K562 (cell line): ENCODE measurements around the gene WDR3. TPM values are rescaled to one million over a fixed set of nuclear protein-coding genes. Genes with fewer than 3 reads are reported as not detected.

Experiments
- ATF1 ChIP-seq, 2 experiments: fragments of 450-650 bp in 1 of 2; IDR thresholded peaks; 2 replicates each; pipeline ENCODE4 v1.6.1; 2016; ENCODE audit warnings: missing compliant biosample characterization in 1 of 2, missing genetic modification characterization in 1 of 2
- BMI1 ChIP-seq: fragments of 150-350 bp; IDR thresholded peaks from 2 replicates; pipeline ENCODE4 v1.6.1; 2014; ENCODE audit warnings: low read length
- CHD1 ChIP-seq: fragments of 200-600 bp; sonication (generic); IDR thresholded peaks from one replicate; pipeline ENCODE4 v1.6.1; 2012; ENCODE audit warnings: mild to moderate bottlenecking, moderate library complexity, low read length, inconsistent platforms
- GATA2 ChIP-seq: sonication (generic); formaldehyde crosslinking; IDR thresholded peaks from 2 replicates; pipeline ENCODE4 v1.4.0; 2020; ENCODE audit warnings: mild to moderate bottlenecking, missing genetic modification reagents
- HNRNPUL1 ChIP-seq: fragments of 200-400 bp; formaldehyde crosslinking; IDR thresholded peaks from 2 replicates; pipeline ENCODE4 v1.6.1; 2017; ENCODE audit warnings: low read length
- PHF21A ChIP-seq: fragments of 450-650 bp; IDR thresholded peaks from 2 replicates; pipeline ENCODE4 v1.6.1; 2017; ENCODE audit warnings: low read depth, borderline replicate concordance
- RAD21 ChIP-seq, 2 experiments: fragments of 250-450 bp in 1 of 2; fragments of 450-650 bp in 1 of 2; sonication (Bioruptor Pico) in 1 of 2; formaldehyde crosslinking in 1 of 2; IDR thresholded peaks in 1 of 2; conservative IDR thresholded peaks in 1 of 2; 2 replicates each; pipeline versions ENCODE4 v1.4.0 to v1.8.0; 2020 to 2022; ENCODE audit warnings: mild to moderate bottlenecking in 2 of 2, moderate library complexity in 1 of 2
- RBM25 ChIP-seq: fragments of 200-400 bp; formaldehyde crosslinking; IDR thresholded peaks from 2 replicates; pipeline ENCODE4 v1.6.1; 2018; ENCODE audit warnings: low read length, low read depth, moderate library complexity; ENCODE audit not compliant: severe bottlenecking
- REST ChIP-seq, 2 experiments: fragments of 450-650 bp; formaldehyde crosslinking in 1 of 2; IDR thresholded peaks; 2 replicates each; pipeline versions ENCODE4 v1.4.0 to v1.6.1; 2014 to 2020; ENCODE audit warnings: mild to moderate bottlenecking in 2 of 2, borderline replicate concordance in 1 of 2, low read depth in 1 of 2
- SRSF1 ChIP-seq: fragments of 200-400 bp; formaldehyde crosslinking; IDR thresholded peaks from 2 replicates; pipeline ENCODE4 v1.6.1; 2017; ENCODE audit warnings: mild to moderate bottlenecking, low read depth, low read length, moderate library complexity
- TSHZ1 ChIP-seq: fragments of 250-450 bp; sonication (Bioruptor Pico); IDR thresholded peaks from 2 replicates; pipeline ENCODE4 v1.4.0; 2020; ENCODE audit warnings: mild to moderate bottlenecking, moderate library complexity
- ZNF75A ChIP-seq: fragments of 450-650 bp; formaldehyde crosslinking; IDR thresholded peaks from 2 replicates; pipeline ENCODE4 v1.4.0; 2020; ENCODE audit warnings: mild to moderate bottlenecking
- ZNF76 ChIP-seq: fragments of 250-450 bp; sonication (Bioruptor Pico); IDR thresholded peaks from 2 replicates; pipeline ENCODE4 v1.4.0; 2020; ENCODE audit warnings: mild to moderate bottlenecking, moderate library complexity, borderline replicate concordance
- polyA plus RNA-seq, 8 experiments: library from polyadenylated mRNA; depleted of rRNA in 4 of 8; stranded (reverse) in 5 of 8; unstranded in 3 of 8; fragments of >200 nt; fragmentation: Nextera tagmentation in 2 of 8; fragmentation: Illumina TruSeq in 1 of 8; extraction: Ambion mirVana in 2 of 8; extraction: Trizol in 1 of 8; gene quantifications; 2 replicates each; pipeline versions ENCODE4 v1.2.1 to v1.2.3, GENCODE V29; 2011 to 2014; ENCODE audit warnings: inconsistent platforms in 1 of 8, missing spikeins in 1 of 8
- total RNA-seq, 7 experiments: library from RNA; depleted of rRNA in 6 of 7; stranded (reverse); fragments of >200 nt in 6 of 7; fragmentation: Illumina TruSeq in 2 of 7; extraction: Trizol in 2 of 7; gene quantifications; 2 replicates each; pipeline versions ENCODE4 v1.2.1 to v1.2.3, GENCODE V29; 2011 to 2021; ENCODE audit warnings: low replicate concordance in 1 of 7
- TF ChIP-seq, protein P1 (sequence below): IDR thresholded peaks from 2 replicates; pipeline ENCODE4 v1.6.1; 2012; ENCODE audit warnings: low read depth, low read length, improper control_type of control experiment, borderline replicate concordance

The WDR3 gene
- total and polyA plus RNA-seq, 9 of the 15 experiments (the other 6 are each of a cell fraction or from before 2014, with no cell fraction given) = 40.6 to 122 (median 76.5) TPM

DNA sequence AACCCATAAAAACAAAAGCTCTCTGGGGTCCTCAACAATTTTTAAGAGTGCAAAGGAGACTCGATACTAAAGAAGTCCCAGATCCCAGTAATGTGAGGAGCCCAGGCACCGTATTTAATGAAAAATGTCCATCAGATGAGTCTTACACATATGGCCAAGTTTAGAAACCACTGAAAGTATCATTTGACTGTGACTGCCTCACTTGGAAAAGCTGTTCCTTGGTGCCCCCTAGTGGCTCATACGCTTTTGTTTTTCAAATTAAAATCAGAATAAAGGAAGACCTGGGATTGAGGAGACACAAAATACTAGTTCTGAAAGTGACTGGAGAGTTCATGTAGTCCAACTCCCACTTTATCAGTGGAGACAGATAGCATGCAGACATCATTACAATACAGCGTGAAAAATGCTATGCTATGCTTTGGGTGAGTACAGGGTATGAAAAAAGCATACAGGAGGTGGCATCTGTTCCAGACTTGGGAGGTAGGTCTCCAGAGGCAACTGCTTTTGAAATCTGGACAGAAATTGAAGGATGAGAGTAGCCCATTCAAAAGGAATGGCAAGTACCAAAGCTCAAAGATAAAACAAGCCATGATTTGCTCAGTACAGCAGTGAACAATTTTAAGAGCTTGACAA is 33.9 kb upstream of the WDR3 start (continued):
- TF ChIP-seq TSHZ1 (CRISPR knock-in tag) (no peak), ATF1 (CRISPR knock-in tag; IDR thresholded peaks at IDR 0.05) (no peak), ATF1 (tag; IDR thresholded peaks at IDR 0.05) (no peak), GATA2 (CRISPR knock-in tag) (no peak), HNRNPUL1 (no peak), CHD1 (no peak), PHF21A (no peak), RBM25 (peak; percentile 9), BMI1 (no peak), ZNF76 (no peak), REST (IDR thresholded peaks at IDR 0.05; ENCODE audit: borderline replicate concordance) (peak; percentile 68; the same call in 1 of the 2 replicates), REST (CRISPR knock-in tag; IDR thresholded peaks at IDR 0.05; ENCODE audit: low read depth) (no peak), ZNF75A (no peak), SRSF1 (no peak), RAD21 (CRISPR knock-in tag; conservative IDR thresholded peaks at IDR 0.05 in 1 of 2, IDR thresholded peaks at IDR 0.05 in 1 of 2) (peak; percentile 74 to 84)
- TF ChIP-seq, protein P1, sequence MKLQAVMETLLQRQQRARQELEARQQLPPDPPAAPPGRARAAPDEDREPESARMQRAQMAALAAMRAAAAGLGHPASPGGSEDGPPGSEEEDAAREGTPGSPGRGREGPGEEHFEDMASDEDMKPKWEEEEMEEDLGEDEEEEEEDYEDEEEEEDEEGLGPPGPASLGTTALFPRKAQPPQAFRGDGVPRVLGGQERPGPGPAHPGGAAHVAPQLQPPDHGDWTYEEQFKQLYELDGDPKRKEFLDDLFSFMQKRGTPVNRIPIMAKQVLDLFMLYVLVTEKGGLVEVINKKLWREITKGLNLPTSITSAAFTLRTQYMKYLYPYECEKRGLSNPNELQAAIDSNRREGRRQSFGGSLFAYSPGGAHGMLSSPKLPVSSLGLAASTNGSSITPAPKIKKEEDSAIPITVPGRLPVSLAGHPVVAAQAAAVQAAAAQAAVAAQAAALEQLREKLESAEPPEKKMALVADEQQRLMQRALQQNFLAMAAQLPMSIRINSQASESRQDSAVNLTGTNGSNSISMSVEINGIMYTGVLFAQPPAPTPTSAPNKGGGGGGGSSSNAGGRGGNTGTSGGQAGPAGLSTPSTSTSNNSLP = no peak
